G401 (cell line): Measurements from ENCODE around the gene TMEM273. TPM values are rescaled to one million over a fixed set of nuclear protein-coding genes. Genes with fewer than 3 reads are reported as not detected.

Source experiments
- DNase-seq: peaks from one replicate; pipeline ENCODE4 v3.0.0-alpha.2; 2015; ENCODE audit warnings: low spot score
- in situ Hi-C: cut with HindIII; loops from 2 replicates; pipeline ENCODE4 v1.10.0; 2016; ENCODE audit warnings: low sequenced_read_pairs, mixed read lengths
- total RNA-seq: library from RNA; depleted of rRNA; stranded (reverse); fragments of >200 nt; shearing (Covaris generic); gene quantifications from 2 replicates; pipeline ENCODE4 v1.2.3, GENCODE V29; 2014

Gene TMEM273
- total RNA-seq, 1 experiment from 2014 or later: not detected

GRCh38 chr10:49167425-49168170, 20.6 kb downstream of the TMEM273 start:
- no peak for DNase-seq
- in situ Hi-C loops: no loop called here

DNA sequence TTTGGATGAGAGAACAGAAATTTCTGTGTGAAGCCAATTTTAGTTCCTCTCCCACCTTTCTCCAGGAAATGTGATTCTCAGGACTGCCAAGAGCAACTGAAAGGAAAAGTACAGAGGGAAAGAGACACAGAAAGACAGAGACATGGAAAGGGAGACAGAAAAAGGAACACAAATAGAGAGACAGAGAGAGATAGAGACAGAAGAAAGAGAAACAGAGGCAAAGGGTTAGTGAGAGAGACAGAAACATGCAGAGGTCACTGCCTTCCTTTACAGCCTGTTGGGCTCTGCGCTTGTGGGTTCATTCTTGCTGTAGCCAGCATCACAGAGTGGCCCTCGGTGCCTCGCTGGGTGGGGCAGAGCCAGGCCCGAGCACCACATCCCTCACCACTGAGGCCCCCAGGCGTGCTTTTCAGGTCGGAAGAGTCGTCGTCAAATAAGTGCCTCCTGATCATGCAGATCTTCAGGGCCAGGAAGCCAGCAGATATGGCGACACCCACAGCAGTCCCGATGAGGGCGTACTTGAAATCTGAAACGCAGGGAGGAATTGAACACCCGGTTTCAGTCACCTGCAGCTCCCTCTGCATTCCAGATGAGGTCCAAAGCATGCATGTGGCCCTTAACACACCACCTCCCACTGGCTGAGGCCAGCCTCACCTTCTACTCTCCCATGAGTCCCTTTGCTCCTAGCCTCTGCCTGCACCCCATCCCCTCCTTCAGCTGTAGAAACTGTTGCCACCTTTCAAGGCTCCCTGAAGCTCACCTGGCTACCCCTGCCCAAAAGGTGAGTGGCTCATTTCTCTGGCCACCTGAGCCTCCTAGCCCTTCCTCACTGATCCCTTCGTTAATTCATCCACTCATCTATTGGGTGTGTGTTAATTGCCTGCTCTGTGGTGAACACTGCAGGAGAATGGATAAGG, 21.4 kb downstream of the TMEM273 start:
- no peak for DNase-seq
- in situ Hi-C loops: no loop called here

DNA sequence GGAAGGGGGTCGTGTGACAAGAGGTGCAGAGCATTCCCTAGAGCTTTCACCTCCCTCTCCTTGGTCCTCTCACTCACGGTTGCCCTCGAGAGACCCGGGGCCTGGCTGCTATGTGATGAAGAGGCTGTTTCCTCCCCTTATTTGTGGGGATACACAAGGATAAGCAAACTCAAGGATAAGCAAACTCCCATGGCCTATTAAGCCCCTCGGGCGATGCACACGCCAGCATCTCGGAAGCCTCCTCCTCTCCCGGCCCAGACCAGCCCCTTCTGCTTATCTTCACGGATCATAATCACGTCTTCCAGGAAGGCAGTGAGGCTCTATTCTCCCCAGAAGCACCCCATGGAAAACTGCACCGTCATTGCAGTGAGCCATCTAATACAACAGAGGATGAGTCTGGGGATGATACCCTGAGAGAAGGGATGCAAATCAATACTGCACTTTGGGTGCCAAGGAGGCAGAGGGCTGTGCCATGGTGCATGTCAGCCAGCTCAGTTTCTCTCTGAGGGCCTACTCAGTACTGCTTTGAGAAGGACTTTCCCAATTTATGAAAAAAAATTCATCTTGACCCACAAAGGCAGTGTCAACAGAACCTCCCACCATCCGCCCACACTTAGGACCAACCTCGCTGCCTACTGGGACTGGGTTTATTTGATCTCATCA, 22.2 kb downstream of the TMEM273 start:
- in situ Hi-C loops: no loop called here
- DNase-seq: no peak

- in situ Hi-C loops: no loop called here
Observed at GRCh38 chr10:49165259-49165658, 22.9 kb downstream of the TMEM273 start.

GRCh38 chr10:49164559-49165188, 23.5 kb downstream of the TMEM273 start:
- DNase-seq: peak; percentile 14
- in situ Hi-C loops: no loop called here

More at GRCh38 chr10:49165259-49165658, 22.9 kb downstream of the TMEM273 start:
- no peak for DNase-seq

DNA sequence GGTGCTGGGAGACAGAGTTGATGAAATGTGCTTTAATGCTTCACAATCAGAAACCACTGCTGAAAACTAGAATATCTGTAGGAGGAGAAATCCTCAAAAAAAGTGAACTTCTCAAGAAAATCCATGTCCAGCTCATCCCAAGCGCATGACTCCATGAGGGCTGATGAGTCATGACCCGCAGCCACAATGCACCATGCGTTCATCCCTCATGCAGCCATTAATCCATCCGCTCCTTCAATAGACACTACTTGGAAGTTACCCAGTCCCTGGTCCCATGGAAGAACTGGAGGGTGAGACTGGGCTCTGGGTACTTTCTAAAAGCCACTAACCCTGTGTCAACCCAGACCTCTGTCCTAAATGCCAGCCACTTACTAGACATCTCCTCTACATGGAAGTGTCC, 24.4 kb downstream of the TMEM273 start:
- no peak for DNase-seq
- in situ Hi-C loops: no loop called here

DNA sequence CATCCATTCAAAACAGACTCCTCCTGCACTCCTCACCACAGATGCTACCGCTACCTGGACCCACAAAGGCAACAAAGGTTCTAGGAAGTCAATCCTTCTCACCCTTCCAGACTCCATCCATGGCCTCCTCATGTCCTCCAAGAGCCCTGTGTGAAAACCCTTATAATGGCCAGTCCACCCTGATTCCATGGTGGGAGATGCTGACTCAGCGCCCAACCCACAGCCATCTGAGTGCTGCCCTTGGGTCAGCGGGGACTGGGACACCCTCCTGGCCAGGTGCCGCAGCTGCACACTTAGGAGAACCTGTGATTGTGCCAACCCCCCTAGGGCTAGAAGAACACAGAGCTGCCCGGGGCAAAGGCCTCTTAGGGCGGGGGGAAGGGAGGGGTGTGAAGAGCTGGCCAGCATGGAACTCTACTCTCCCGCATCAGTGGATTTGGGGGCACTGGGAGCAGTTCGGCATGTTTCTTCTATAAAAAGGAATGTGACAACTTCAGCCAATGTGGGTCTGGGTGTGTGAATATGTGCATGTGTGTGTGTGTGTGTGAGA, 25.4 kb downstream of the TMEM273 start:
- in situ Hi-C loops: no loop called here

GRCh38 chr10:49162063-49162462, 26.1 kb downstream of the TMEM273 start:
- in situ Hi-C loops: no loop called here
- no peak for DNase-seq

More for the DNA sequence above, 25.4 kb downstream of the TMEM273 start:
- no peak for DNase-seq

DNA sequence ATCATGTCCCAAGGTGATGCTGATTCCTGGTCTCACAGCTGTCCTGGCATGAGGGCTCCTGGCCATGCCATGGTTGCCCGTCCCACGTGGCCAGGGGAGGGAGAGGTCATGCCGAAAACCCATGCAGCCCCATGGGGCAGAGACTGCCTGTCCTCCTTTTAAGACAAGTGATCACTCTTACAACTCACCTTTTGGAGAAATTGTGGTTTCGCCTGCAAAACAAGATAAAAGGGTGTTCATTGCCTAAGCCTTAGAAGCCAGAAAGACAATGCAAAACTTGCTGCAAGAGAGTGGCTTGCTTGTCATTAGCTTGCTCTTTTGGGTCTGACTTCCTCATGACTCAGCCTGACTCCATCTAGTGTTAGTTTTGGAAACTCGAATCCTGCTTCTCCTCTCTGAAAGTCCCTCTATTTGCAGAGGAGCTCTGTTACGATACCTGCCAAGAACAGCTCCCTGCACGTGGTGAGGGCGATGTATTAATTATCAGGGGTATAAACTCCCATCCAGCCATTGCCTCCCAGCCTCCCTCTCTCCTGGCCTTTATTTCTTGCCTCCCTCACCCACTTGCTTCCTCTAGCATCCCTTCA, 26.7 kb downstream of the TMEM273 start:
- peak; percentile 56 for DNase-seq
- in situ Hi-C loops: no loop called here

DNA sequence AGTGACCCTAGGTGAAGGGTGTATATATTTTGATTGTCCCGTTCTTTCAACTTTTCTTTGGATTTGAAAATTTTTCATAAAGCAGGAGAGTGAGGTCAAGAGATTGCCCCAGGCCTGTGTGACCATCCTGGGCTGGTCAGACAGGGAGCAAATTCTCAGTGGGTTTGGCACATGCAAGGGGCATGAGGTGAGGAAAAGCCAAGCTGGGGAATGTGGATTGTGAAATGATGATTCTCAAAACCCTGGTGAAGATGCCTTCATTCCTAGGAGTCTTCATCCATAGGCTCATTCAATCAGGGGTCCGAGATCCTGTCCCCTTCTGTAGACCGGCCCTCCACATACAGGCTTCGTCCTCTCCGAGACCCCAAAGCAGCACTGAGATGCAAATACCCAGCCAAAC, 27.4 kb downstream of the TMEM273 start:
- in situ Hi-C loops: no loop called here
- DNase-seq: no peak

DNA sequence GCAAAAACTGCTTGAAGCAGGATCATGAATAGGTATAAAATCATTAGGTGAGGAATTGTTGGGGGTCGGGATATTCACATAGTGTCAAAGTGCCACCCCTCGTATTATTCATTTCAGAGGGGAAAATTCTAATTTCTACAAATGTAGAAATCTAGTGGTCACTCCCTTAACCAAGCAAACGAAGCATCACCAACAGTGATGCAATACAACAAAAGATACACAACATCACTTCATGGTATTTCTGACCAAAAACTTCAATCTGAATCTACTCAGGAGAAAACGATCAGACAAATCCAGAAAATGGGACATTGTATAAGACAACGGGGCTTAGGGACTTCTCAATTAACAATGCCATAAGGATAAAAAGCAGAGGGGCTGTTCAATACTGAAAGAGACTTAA, 28.1 kb downstream of the TMEM273 start:
- in situ Hi-C loops: no loop called here
- no peak for DNase-seq

DNA sequence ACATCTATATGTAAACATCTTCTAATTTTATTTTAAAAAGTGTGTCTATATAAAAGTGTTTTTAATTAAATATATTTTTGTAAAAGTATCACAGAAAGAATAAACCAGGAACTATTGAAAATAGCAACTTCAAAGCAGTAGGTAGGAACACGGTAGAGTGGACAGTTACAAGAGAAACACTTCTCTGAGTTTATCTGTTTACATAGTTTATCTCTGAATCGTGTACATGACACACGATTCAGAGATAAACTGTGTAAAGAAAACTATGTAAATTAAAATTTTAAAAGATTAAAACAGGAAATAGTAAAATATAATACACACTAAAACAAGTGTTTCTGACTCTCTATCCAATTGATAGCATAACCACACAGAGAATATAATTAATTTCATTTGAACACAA, 29.3 kb downstream of the TMEM273 start:
- no peak for DNase-seq
- in situ Hi-C loops: no loop called here

DNA sequence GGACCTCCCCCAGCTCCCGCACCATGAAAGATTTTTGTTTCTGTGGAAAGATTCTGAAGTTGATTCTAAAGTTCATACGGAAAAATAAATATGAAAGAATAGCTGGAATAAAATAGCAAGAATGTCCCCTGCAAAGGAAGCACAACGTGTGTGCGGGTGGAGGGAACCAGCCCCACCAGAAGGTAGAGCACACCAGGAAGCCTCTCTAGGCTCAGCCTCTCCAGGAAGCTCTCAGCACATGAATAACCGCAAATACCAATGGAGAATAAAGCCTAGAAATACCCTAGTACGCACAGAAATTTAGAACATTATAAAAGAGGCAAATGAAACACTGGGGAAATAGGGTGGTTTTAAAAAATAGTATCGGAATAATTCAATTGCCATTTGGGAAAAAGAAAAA, 29.8 kb downstream of the TMEM273 start:
- in situ Hi-C loops: no loop called here
- no peak for DNase-seq

- no peak for DNase-seq
- in situ Hi-C loops: no loop called here
Observed at GRCh38 chr10:49157229-49157628, 31.0 kb downstream of the TMEM273 start.

GRCh38 chr10:49154641-49155040, 33.5 kb downstream of the TMEM273 start:
- in situ Hi-C loops: no loop called here
- no peak for DNase-seq

GRCh38 chr10:49153971-49154370, 34.2 kb downstream of the TMEM273 start:
- no peak for DNase-seq

DNA sequence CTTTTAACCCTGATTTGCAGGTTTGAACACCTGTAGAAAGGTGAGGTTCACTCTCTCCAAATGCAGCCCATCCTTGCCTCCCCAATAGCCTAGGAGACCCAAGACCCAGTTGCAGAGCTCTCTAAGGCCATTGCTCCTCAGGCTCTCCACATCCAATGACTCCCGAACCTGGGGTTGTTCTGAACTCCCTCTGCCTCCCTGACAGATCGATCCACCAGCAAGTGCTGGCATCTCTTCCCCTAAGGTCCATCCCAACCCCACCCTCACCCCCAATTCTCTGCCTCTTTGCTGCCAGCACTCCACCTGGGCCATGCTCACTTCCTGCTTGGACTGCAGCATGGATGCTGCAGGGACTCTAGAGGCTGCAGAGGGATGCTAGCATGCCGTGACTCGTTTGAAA, 35.1 kb downstream of the TMEM273 start:
- in situ Hi-C loops: no loop called here

More at GRCh38 chr10:49153971-49154370, 34.2 kb downstream of the TMEM273 start:
- in situ Hi-C loops: no loop called here

GRCh38 chr10:49152663-49153062, 35.5 kb downstream of the TMEM273 start:
- in situ Hi-C loops: no loop called here
- DNase-seq: no peak

More for the DNA sequence above, 35.1 kb downstream of the TMEM273 start:
- DNase-seq: no peak

GRCh38 chr10:49152037-49152436, 36.2 kb downstream of the TMEM273 start:
- no peak for DNase-seq
- in situ Hi-C loops: no loop called here
